Thymus (tissue), 11 donors: Measurements from ENCODE around the gene CRYGS. TPM values are rescaled to one million over a fixed set of nuclear protein-coding genes. Genes with fewer than 3 reads are reported as not detected.
"Not testable (repeated sequence)": the region's sequence is repeated elsewhere in the genome, so short reads cannot be mapped to it uniquely, and the experiment has no call there.

Source experiments
- DNase-seq, 9 donors: peaks; one replicate each; pipeline ENCODE4 v3.0.0-alpha.2; 2013; ENCODE audit warnings: low spot score in 9 of 9, low read depth in 6 of 9, missing footprints in 1 of 9
- H3K27ac ChIP-seq, 2 donors: one replicate each; pipeline ENCODE4 v1.5.1; 2013; ENCODE audit warnings: control low read depth in 1 of 2, low read depth in 1 of 2, low read length in 1 of 2, mild to moderate bottlenecking in 1 of 2, moderate library complexity in 1 of 2
- H3K27me3 ChIP-seq, 2 donors: one replicate each; pipeline ENCODE4 v1.5.1; 2013; ENCODE audit warnings: low read length in 1 of 2; ENCODE audit not compliant: control insufficient read depth in 2 of 2, insufficient read depth in 1 of 2
- H3K36me3 ChIP-seq, 2 donors: one replicate each; pipeline ENCODE4 v1.5.1; 2013; ENCODE audit warnings: low read length in 1 of 2, mild to moderate bottlenecking in 1 of 2, moderate library complexity in 1 of 2; ENCODE audit not compliant: control insufficient read depth in 2 of 2, insufficient read depth in 2 of 2
- H3K4me1 ChIP-seq, 2 donors: one replicate each; pipeline ENCODE4 v1.5.1; 2013; ENCODE audit warnings: low read length in 2 of 2; ENCODE audit not compliant: control insufficient read depth in 2 of 2, insufficient read depth in 2 of 2
- H3K4me3 ChIP-seq, 2 donors: one replicate each; pipeline ENCODE4 v1.5.1; 2013; ENCODE audit warnings: low read length in 2 of 2, control low read depth in 1 of 2, mild to moderate bottlenecking in 1 of 2
- H3K9me3 ChIP-seq, 2 donors: one replicate each; pipeline ENCODE4 v1.5.1; 2013; ENCODE audit warnings: low read length in 1 of 2, mild to moderate bottlenecking in 1 of 2; ENCODE audit not compliant: control insufficient read depth in 2 of 2, insufficient read depth in 1 of 2
- WGBS: extraction: QIAGEN DNeasy Blood & Tissue Kit; methylation state at CpG from one replicate; pipeline ENCODE4 v1.1.7; 2013; 5-methylcytosine and 5-hydroxymethylcytosine counted together
- polyA plus RNA-seq: library from polyadenylated mRNA; stranded (reverse); fragments of 200-250 nt; gene quantifications from one replicate; pipeline ENCODE4 v1.2.3, GENCODE V29; 2013
- total RNA-seq: library from RNA; stranded (reverse); fragments of 120-200 nt; gene quantifications from one replicate; pipeline ENCODE4 v1.2.4, GENCODE V29; 2013
- donor health status: healthy.

The CRYGS gene
- total and polyA plus RNA-seq, 2 donors = 3.1 to 21.0 TPM

- no peak for DNase-seq
- Histone ChIP-seq H3K27ac (no peak overlapping the region), H3K36me3 (peaks cover 35 to 68% of the 10 kb centered on the region in 2 donors), H3K9me3 (no peaks in the 10 kb centered on the region), H3K4me1 (no peaks in the 10 kb centered on the region), H3K4me3 (no peak overlapping the region), H3K27me3 (no peaks in the 10 kb centered on the region)
- WGBS = 95% methylated on average over 5 of the region's 5 CpGs
These were observed 39.7 kb upstream of the CRYGS start for GRCh38 chr3:186583831-186584230.

- Histone ChIP-seq H3K9me3 (no peaks in the 10 kb centered on the region), H3K4me1 (no peaks in the 10 kb centered on the region), H3K27ac (no peak overlapping the region), H3K27me3 (no peaks in the 10 kb centered on the region), H3K36me3 (peaks cover 35 to 73% of the 10 kb centered on the region in 2 donors), H3K4me3 (no peak overlapping the region)
- no peak for DNase-seq
- 98% methylated on average over 6 of the region's 6 CpGs for WGBS
These were observed 38.4 kb upstream of the CRYGS start for GRCh38 chr3:186582541-186582940.

DNA sequence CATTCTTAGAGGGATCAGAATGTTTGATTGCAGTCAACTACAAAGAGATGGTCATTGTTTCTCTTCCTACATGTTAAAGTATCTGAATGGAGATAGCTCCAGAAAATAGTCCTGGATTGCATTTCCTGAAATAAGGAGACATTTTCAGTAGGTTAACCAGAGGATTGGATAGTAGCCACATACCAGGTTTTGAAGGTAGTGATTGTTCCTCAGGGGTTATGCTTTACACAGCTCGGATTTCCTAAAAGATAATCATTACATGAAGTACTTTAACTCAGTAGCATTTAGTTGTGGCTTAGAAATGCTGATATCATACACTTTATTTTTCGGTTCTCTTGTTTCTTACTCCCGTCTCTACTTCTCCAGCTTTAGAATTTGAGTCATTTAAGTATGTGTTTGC lies 36.6 kb upstream of the CRYGS start:
- WGBS = 96% methylated on average over 3 of the region's 3 CpGs
- no peak for DNase-seq
- Histone ChIP-seq H3K9me3 (no peaks in the 10 kb centered on the region), H3K4me1 (no peaks in the 10 kb centered on the region), H3K27ac (no peak overlapping the region), H3K4me3 (no peak overlapping the region), H3K27me3 (no peaks in the 10 kb centered on the region), H3K36me3 (peaks cover 38 to 77% of the 10 kb centered on the region in 2 donors)

DNA sequence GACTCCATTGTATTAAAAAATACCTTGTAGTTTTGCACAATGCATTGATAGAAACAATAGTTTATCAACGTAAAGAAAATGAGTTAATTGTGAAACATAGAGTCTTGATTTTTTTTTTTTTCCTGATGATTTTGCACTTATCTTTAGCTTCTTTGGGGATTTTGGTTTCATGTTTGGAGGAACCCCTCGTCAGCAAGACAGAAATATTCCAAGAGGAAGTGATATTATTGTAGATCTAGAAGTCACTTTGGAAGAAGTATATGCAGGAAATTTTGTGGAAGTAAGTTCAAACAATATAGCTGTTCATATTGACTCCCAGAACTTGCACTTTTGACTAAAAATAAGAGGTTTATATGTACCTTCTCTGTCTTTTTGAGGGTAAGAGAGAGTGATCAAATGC lies 33.3 kb upstream of the CRYGS start:
- DNase-seq = no peak
- no peaks in the 10 kb centered on the region for H3K27me3 ChIP-seq
- no peak overlapping the region for H3K27ac ChIP-seq
- no peaks in the 10 kb centered on the region for H3K9me3 ChIP-seq
- WGBS = 95% methylated on average over 2 of the region's 2 CpGs
- no peaks in the 10 kb centered on the region for H3K4me1 ChIP-seq
- no peak overlapping the region for H3K4me3 ChIP-seq
- peaks cover 18 to 68% of the 10 kb centered on the region in 2 donors for H3K36me3 ChIP-seq

DNA sequence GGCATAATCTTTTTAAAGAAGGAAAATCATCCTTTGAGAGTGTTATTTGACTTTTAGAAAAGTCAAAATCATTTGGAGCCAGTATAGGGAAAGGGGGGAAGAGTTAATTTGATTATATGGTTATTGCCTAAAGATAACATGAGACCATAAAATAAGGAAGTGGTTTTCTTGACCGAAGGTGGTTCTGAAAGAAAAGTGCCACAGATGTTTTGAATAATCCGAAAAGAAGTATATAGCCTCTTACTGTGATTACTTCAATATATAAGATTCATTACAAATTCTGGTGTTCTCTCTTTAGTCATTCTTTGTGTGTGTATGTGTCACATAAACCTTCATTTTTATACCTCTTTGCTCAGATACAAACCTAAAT lies 27.4 kb upstream of the CRYGS start:
- no peak for DNase-seq
- H3K4me3 ChIP-seq = peak overlapping the region; percentile 76 to 90
- no peak overlapping the region for H3K27ac ChIP-seq
- WGBS = 7% methylated on average over 2 of the region's 2 CpGs
- H3K36me3 ChIP-seq = peaks cover 7 to 32% of the 10 kb centered on the region in 2 donors
- H3K9me3 ChIP-seq = no peaks in the 10 kb centered on the region
- no peaks in the 10 kb centered on the region for H3K27me3 ChIP-seq
- H3K4me1 ChIP-seq = peaks cover 15 to 21% of the 10 kb centered on the region in 2 donors

GRCh38 chr3:186570941-186571643 lies 26.9 kb upstream of the CRYGS start:
- peaks cover 5 to 26% of the 10 kb centered on the region in 2 donors for H3K36me3 ChIP-seq
- H3K27ac ChIP-seq = peak overlapping the region; percentile 84 to 88
- no peaks in the 10 kb centered on the region for H3K9me3 ChIP-seq
- no peaks in the 10 kb centered on the region for H3K27me3 ChIP-seq
- peak overlapping the region; percentile 76 to 90 for H3K4me3 ChIP-seq
- peaks cover 19 to 27% of the 10 kb centered on the region in 2 donors for H3K4me1 ChIP-seq
- WGBS = 11% methylated on average over 21 of the region's 21 CpGs
- DNase-seq = no peak

- peaks cover 2 to 18% of the 10 kb centered on the region in 2 donors for H3K36me3 ChIP-seq
- H3K4me1 ChIP-seq = peaks cover 19 to 28% of the 10 kb centered on the region in 2 donors
These were observed 26.1 kb upstream of the CRYGS start, which contains the start of gene DNAJB11 for GRCh38 chr3:186570096-186570940. TSS of gene DNAJB11 (plus strand) at chr3:186570720. CDS start at chr3:186570898, 178 bp downstream.

DNA sequence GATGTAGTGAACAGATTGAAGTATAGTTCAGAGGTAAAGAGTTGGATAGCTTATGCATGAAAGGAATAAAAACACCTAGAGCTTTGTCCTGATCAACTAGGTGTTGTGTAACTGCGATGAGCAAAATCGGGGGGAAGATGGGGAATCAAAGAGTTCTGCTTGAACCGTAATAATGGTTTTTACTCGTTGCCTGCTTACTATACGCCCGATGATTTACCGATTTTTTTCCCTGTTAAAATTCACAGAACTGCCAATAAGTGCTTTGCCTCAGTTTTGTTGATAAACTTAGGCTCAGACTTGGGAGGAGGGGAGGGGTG lies 25.6 kb upstream of the CRYGS start:
- H3K36me3 ChIP-seq = peaks cover 0 to 16% of the 10 kb centered on the region in 2 donors
- peak overlapping the region; percentile 50 to 62 for H3K4me3 ChIP-seq
- peaks cover 19 to 28% of the 10 kb centered on the region in 2 donors for H3K4me1 ChIP-seq
- no peaks in the 10 kb centered on the region for H3K9me3 ChIP-seq
- 8% methylated on average over 7 of the region's 7 CpGs for WGBS
- no peaks in the 10 kb centered on the region for H3K27me3 ChIP-seq
- peak overlapping the region; percentile 48 to 85 for H3K27ac ChIP-seq
- no peak for DNase-seq

More at GRCh38 chr3:186570096-186570940, 26.1 kb upstream of the CRYGS start, which contains the start of gene DNAJB11:
- Histone ChIP-seq H3K27me3 (no peaks in the 10 kb centered on the region), H3K27ac (peak within 1 kb of the TSS; percentile 85 to 88), H3K9me3 (no peaks in the 10 kb centered on the region), H3K4me3 (peak within 1 kb of the TSS; percentile 76 to 90)
- under 1% methylated on average over 59 of the region's 59 CpGs for WGBS
- DNase-seq = peak; percentile 94 to 100 (median 99)

DNA sequence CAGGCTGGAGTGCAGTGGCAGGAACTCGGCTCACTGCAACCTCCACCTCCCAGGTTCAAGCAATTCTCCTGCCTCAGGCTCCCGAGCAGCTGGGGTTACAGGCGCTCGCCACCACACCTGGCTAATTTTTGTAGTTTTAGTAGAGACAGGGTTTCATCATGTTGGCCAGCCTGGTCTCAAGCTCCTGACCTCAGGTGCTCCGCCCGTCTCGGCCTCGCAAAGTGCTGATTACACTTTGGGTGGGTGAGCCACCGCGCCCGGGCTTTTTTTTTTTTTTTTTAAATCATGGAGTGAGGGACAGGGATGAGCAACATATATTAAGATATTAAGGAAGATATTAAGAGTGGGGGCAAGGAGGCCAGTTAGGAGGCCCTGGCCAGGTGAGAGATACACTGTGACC lies 25.2 kb upstream of the CRYGS start:
- WGBS = 97% methylated on average over 11 of the region's 11 CpGs
- peak overlapping the region in 1 of 2 donors; percentile 85 for H3K27ac ChIP-seq
- not testable (repeated sequence) for H3K9me3 ChIP-seq

More for the DNA sequence above, 25.2 kb upstream of the CRYGS start:
- not testable (repeated sequence) for DNase-seq, H3K27me3 ChIP-seq
- Histone ChIP-seq H3K4me3 (peak overlapping the region; percentile 50 to 62), H3K36me3 (peaks cover 0 to 13% of the 10 kb centered on the region in 2 donors), H3K4me1 (peaks cover 19 to 28% of the 10 kb centered on the region in 2 donors)
